Inflammatory macrophage (primary cell): ENCODE measurements around the gene PLCXD3.
"Not testable (repeated sequence)": the region's sequence is repeated elsewhere in the genome, so short reads cannot be mapped to it uniquely, and the experiment has no call there.

Experiments
- DNase-seq, 2 donors: peaks; one replicate each; pipeline ENCODE4 v3.0.0-alpha.2; 2020 to 2022

PLCXD3 gene

GRCh38 chr5:41485533-41485932 lies 24.9 kb downstream of the PLCXD3 start:
- DNase-seq: no peak

DNA sequence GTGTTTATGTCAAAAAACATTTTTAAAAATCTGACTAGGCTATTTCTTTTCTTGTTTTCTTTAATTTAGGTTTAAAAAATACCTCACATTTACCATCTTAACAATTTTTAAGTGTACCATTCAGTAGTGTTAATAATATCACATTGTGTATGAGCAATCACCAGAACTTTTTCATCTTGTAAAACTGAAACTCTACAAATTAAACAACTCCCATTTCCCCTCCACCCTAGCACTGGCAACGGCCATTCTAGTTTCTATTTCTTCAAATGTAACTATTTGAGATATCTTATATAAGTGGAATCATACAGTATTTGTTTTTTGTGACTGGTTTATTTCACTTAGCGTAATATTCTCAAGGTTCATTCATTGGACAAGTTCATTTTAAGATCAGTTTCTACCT lies 27.7 kb downstream of the PLCXD3 start:
- no peak for DNase-seq

GRCh38 chr5:41482173-41482572 lies 28.2 kb downstream of the PLCXD3 start:
- no peak for DNase-seq

- not testable (repeated sequence) for DNase-seq
Measured at GRCh38 chr5:41471571-41472208, 38.7 kb downstream of the PLCXD3 start.

DNA sequence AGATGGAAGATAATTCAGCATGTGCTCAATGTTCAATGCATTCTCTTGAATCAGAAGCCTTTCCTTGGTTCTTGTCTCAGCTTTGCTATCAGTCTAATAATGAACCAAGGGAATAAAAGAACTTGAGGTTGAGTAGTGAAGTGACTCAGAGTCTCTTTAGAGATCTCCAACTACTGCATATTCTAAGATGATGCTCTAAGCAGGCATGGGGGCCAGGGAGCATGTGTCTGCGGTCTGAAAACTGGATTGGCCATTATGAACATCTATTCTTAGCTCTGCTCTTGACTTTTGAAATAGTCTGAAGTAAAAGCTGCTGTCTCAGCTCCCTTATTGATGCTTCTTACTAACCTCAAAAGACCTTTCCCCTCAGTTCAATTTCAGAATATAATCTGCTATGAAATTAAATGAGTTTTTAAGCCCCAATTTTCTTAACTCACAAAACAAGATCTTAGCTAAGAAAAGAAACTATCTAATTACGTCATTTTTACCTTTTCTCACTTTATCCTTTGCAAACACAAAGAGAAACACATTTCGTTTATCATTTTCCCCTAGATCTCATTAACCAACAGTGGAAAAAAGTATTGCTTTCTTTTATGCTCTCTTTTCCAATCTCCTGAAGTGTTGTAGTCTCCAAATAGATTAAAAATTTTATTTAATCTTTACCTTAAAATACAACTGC lies 44.8 kb downstream of the PLCXD3 start:
- no peak for DNase-seq

DNA sequence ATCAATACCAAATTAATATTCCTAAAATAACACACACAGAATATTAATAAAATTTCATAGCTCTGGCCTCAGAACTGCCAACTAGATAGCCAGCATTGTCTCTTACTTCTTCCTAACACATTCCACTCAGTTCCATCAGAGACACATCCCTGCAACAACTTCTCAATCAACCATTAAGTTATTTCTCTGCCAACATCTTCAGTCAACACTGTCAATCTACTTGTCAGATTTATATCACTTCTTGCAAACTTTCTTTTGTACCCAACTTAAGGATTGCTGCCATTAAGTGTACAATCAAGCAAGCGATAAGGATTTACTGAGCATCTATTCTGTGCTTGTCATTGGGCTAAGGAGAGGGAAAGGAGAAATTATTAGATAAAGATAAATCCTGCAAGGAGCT lies 50.8 kb downstream of the PLCXD3 start:
- no peak for DNase-seq

- no peak for DNase-seq
Measured at GRCh38 chr5:41457094-41457493, 53.3 kb downstream of the PLCXD3 start.

- no peak for DNase-seq
Measured at GRCh38 chr5:41452506-41452905, 57.9 kb downstream of the PLCXD3 start.

GRCh38 chr5:41447650-41448510 lies 62.5 kb downstream of the PLCXD3 start:
- no peak for DNase-seq

DNA sequence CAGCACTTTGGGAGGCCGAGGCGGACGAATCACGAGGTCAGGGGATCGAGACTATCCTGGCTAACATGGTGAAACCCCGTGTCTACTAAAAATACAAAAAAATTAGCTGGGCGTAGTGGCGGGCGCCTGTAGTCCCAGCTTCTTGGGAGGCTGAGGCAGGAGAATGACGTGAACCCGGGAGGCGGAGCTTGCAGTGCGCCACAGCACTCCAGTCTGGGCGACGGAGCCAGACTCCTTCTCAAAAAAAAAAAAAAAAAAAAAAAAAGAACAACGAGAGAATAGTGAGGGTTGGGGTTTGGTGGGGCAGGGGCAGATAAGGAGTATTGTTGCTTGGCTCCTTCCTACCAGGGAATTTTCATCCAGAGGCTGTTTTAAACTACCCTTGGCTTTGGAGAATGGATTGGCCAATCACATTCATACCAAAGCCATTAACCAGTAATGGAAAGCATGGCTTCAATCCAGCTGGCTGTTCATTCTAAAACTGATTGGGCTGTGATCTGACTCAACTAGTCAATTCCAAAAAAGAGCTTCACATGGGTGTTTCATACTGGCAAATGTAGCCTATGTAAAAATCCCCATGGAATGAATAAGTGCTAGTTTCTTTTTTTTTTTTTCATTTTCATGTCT lies 64.4 kb downstream of the PLCXD3 start:
- no peak for DNase-seq

GRCh38 chr5:41435276-41435675 lies 75.1 kb downstream of the PLCXD3 start:
- DNase-seq: no peak

GRCh38 chr5:41433552-41434181 lies 76.7 kb downstream of the PLCXD3 start:
- DNase-seq: no peak

DNA sequence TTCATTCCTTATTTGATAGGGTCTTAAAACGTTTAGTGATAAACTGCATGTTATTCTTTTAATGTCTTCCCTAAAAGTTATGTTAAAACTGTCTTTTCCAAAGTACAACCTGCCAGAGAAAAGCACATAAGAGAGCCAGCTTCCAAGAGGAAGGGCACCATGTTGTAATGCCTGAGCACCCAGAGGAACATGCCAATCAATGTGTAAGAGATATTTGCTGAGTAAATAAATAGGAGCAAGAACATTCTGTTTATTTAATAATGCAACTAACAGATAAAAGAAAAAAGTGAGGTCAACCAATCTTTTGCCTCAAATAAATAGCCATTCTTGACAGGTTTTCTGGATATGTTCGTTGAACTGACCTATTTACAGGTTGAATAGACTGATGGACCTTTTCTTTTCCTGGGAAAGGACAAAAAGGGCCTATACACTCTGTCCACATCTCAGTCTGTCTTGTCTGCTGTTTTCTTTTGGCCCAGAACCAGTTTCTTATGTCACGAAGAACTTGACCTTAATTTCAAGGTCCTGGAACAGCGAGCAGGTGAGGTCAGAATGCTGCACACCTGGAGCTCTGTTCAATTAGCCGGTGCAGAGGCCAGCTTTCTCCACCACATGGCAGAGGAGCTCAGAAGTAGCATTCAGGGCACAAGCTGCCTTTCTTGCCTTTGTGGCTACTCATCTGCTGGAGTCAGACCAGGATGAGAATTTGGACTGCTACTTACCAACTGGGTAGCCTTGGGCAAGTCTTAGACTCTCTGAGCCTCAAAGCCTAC lies 77.7 kb downstream of the PLCXD3 start:
- no peak for DNase-seq

DNA sequence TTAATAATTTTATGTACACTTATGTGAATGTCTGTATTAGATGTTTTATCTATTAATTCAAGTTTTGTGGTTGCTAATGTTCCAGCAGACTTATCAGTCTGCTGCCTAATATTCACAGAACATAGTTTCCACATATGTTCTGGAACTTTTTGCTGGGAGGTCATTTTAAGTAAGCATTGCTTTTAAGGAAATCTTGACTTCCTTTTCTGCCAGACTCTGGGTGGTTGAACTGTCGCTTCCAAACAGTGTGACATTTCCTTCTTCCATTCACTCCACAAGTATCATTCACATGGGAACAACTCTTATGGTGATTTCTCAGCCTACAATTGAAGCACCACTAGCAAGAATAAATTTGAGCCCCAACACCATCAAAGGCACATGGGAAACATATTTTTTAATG lies 82.9 kb downstream of the PLCXD3 start:
- no peak for DNase-seq

GRCh38 chr5:41425736-41426135 lies 84.7 kb downstream of the PLCXD3 start:
- no peak for DNase-seq

- no peak for DNase-seq
Measured at GRCh38 chr5:41420492-41421067, 89.8 kb downstream of the PLCXD3 start.

DNA sequence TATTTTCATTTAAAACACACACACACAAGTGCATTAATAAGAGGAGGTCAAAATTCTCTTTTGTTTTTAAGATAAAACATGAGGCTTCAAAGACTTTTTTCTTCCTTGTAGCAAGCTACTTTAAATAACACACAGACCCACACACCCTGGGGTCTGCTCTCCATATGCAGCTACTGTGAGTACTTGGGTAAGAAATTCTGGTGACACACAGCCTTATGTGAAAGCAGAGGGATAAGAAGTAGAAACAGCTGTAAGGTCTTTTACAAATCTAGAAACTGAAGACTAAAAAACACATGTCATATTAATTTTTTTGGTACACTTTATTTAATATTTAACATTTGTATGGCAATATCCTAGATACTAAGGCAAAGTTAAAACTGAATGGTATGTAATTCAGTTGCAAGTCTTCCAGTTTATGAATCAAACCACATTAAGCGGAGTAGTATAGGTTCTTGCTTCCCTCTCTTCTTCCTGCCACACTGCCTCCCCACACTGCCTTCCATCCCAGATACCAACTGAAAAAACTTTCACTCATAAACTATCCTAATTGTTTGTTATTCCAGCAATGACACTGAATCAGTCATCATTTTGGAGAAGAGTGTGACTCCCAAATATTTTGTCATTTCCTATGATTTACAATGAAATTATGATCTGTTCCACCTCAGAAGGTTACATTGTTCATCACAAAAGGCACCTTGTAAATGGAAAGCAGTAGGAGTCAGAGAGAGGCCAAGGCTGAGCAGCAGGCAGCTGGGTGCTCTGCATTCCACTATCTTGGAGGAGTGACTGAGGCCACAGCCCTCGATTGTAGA lies 92.0 kb downstream of the PLCXD3 start:
- DNase-seq: no peak

DNA sequence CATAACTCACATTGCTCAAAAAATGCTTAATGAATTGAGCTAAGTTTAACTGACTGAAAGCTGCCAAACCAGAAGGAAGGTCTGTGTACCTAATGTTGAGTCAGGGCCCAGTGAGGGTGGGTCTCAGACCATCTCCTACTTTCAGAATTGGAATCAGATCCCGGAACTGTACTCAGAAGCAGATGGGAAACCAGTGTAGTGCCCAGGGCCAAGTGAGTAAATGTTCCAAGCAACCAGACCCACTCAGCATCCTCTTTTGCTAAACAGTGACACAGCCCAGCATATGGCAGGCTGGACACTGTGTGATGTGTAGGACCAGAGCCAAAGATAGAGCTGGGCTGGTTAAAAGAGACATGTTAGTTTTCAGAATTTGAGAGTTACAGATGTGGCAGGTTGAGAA lies 94.1 kb downstream of the PLCXD3 start:
- no peak for DNase-seq

DNA sequence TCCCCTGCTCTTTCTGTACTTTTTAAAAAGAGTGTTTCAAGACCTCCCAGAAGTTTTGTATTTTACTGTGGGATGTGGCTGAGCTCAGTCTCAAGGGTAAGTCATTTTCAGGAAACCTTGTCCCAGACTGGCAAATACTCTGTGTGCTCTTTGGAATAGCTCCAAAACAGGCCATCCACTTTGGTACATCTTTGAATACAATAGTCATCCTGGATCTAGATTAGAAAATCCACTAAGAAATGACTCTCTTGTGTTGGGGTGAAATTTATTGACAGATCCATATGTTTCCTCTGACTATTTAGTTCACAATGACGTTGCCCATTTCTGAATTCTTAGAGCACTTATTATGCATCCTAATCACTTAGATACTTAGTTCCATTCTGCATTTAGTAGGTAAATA lies 95.2 kb downstream of the PLCXD3 start:
- DNase-seq: no peak

DNA sequence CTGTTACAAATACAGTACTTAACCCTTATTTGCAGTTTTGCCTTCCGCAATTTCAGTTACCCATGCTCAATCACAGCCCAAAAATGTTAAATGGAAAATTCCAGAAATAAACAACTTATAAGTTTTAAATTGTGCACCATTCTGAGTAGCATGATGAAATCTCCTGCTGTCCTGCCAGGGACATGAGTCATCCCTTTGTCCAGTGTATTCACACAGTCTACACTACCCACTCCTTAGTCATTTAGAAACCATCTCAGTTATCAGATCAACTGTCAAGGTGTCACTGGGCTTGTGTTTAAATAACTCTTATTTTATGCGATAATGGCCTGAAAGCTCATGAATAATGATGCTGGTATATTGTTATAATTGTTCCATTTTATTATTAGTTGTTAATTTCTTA lies 95.8 kb downstream of the PLCXD3 start:
- DNase-seq: no peak

GRCh38 chr5:41413074-41413473 lies 97.3 kb downstream of the PLCXD3 start:
- no peak for DNase-seq
